HG03565 (cell line): ENCODE measurements around the gene CAMTA2.

Source experiments
- ATAC-seq: cut with Tn5 transposase; IDR thresholded peaks from one replicate; pipeline ENCODE4 v1.9.1; 2021; ENCODE audit warnings: mild to moderate bottlenecking, moderate library complexity; ENCODE audit not compliant: unreplicated experiment

Gene CAMTA2

GRCh38 chr17:4947411-4948165 lies 39.9 kb downstream of the CAMTA2 start:
- no peak for ATAC-seq

- no peak for ATAC-seq
Observed at GRCh38 chr17:4947010-4947410, 40.5 kb downstream of the CAMTA2 start.

GRCh38 chr17:4946312-4946976 lies 41.0 kb downstream of the CAMTA2 start:
- no peak for ATAC-seq

GRCh38 chr17:4945944-4946280 lies 41.6 kb downstream of the CAMTA2 start:
- no peak for ATAC-seq

GRCh38 chr17:4945176-4945943 lies 42.1 kb downstream of the CAMTA2 start:
- no peak for ATAC-seq

GRCh38 chr17:4944554-4945175 lies 42.8 kb downstream of the CAMTA2 start:
- ATAC-seq = no peak

- no peak for ATAC-seq
Observed at GRCh38 chr17:4944163-4944553, 43.3 kb downstream of the CAMTA2 start.

GRCh38 chr17:4942760-4943508 lies 44.5 kb downstream of the CAMTA2 start:
- ATAC-seq = no peak

GRCh38 chr17:4941319-4941610 lies 46.2 kb downstream of the CAMTA2 start:
- ATAC-seq = no peak

- no peak for ATAC-seq
Observed at GRCh38 chr17:4940555-4941318, 46.7 kb downstream of the CAMTA2 start.

- peak; percentile 75 for ATAC-seq
Observed at GRCh38 chr17:4939796-4940554, 47.5 kb downstream of the CAMTA2 start, which contains the start of the genes RNF167 and SLC25A11. Gene RNF167 (plus strand): TSS chr17:4940268. CDS start chr17:4940910, 642 bp downstream. Gene SLC25A11 (minus strand): TSS chr17:4940046. CDS start chr17:4939910, 136 bp downstream.

GRCh38 chr17:4939546-4939795 lies 48.0 kb downstream of the CAMTA2 start:
- no peak for ATAC-seq

GRCh38 chr17:4938688-4939545 lies 48.6 kb downstream of the CAMTA2 start:
- ATAC-seq = no peak

- ATAC-seq = no peak
Observed at GRCh38 chr17:4938069-4938491, 49.4 kb downstream of the CAMTA2 start.

- ATAC-seq = no peak
Observed at GRCh38 chr17:4937553-4937952, 49.9 kb downstream of the CAMTA2 start.

- ATAC-seq = no peak
Observed at GRCh38 chr17:4936436-4936835, 51.0 kb downstream of the CAMTA2 start.

- no peak for ATAC-seq
Observed at GRCh38 chr17:4935650-4936049, 51.8 kb downstream of the CAMTA2 start.

GRCh38 chr17:4934173-4934979 lies 53.1 kb downstream of the CAMTA2 start:
- ATAC-seq = no peak
